SKM-1 (cell line): Measurements from ENCODE around the gene SDR42E1.

Experiments used
- DNase-seq: peaks from one replicate; lab custom pipeline; 2025; ENCODE audit not compliant: unreplicated experiment; lab: John Stamatoyannopoulos, UW

The SDR42E1 gene, protein sequence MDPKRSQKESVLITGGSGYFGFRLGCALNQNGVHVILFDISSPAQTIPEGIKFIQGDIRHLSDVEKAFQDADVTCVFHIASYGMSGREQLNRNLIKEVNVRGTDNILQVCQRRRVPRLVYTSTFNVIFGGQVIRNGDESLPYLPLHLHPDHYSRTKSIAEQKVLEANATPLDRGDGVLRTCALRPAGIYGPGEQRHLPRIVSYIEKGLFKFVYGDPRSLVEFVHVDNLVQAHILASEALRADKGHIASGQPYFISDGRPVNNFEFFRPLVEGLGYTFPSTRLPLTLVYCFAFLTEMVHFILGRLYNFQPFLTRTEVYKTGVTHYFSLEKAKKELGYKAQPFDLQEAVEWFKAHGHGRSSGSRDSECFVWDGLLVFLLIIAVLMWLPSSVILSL

DNA sequence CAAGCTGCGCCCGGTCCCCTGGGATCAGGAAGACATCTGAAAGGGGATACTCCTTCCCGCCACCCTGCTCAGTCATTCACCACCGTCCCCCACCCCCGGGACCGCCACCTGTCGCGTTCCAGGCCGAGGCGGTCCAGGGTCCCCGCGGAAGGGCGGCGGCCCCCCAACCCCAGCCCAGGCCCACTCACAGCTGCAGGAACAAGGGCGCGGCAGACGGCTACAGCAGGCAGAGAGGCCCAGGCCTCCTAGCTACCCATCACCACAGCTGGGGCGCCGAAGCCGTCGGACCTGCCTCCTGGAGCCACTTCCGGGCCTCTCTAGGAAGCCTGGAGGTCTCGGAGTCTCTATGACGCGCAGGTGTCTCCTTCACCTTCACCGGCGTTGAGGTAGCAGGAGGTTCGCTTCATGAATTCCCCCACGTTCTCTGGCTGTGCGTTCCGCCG lies at the start of gene SDR42E1:
SDR42E1 (minus strand) TSS at position 272 of the 443 bp plus-strand sequence. CDS start 10,612 bp downstream, outside the sequence.
- DNase-seq: no peak

- no peak for DNase-seq
These were observed 48.7 kb upstream of the SDR42E1 start for GRCh38 chr16:82059983-82060421.

DNA sequence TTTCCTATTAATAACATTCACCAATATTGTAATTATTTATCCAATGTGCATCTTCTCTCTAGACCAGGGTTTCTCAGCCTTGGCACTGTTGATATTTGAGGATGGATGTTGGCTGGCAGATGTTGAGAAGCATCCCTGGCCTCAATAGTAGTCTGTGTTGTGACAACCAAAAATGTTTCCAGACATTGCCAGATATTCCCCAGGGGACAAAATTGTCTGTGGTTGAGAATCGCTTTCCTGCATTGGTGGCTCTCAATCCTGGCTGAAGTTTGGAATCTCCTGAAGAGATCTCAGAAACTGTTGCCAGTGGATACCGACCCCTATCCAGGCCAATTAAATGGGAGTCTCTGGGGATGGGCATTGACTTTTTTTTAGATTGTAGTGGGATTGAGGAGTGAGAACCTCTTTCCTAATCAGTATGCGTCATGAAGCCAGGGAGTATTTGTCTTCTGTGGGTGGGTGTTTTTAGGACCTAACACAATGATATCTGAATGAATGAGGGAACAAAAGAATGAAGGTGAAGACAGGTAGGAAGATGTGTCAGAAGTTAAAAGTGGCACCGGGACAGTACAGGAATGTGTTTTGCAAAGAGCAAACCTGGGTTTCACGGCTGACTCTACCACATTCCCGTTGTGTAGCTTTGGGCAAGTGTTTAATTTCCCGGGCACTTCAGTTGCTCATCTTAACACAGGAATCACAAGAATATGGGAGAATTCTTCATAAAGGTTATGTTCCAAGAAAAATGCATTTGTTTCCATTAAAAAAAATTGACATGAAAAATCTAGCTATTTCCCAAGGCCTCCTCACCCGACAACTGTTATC lies 48.1 kb upstream of the SDR42E1 start:
- no peak for DNase-seq

GRCh38 chr16:82056550-82056896 lies 45.3 kb upstream of the SDR42E1 start:
- DNase-seq: no peak

GRCh38 chr16:82055728-82056549 lies 44.7 kb upstream of the SDR42E1 start:
- DNase-seq: no peak

DNA sequence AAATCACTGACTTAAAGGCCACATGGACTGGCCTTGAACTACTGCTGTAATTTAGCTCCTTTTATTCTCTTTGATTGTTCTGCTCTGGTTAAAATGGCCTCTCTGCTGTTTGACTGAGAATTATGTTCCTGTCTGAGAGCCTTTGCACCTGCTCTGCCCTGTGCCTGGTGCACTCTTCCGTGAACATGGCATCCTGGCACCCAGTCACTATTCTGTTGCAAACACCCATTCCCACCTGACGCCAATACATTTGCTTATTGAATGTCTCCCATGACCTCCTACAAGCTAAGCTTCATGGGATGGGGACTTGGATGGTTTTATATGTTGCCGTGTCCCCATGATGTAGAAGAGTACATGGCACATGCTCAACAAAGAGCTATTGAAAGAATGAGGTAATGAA lies 43.8 kb upstream of the SDR42E1 start:
- no peak for DNase-seq

DNA sequence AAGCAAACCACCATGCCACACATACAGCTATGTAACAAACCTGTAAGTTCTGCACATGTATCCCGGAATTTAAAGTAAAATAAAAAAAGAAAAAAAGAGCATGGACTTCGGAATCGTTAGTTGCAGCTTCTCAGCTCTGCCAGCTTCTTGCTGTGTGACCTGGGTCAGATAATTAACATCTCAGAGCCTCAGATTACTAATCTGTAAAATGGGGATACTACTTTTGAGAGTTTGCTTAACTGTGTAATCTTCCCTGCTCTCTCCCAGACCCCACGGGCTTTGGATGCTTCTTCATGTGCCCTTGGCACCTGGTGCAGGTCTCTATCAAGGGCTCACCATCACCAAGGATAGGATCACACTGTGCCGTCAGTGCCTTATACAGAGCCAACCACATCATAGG lies 40.4 kb upstream of the SDR42E1 start:
- DNase-seq: no peak

GRCh38 chr16:82050909-82051357 lies 39.7 kb upstream of the SDR42E1 start:
- DNase-seq: no peak

GRCh38 chr16:82050506-82050905 lies 39.2 kb upstream of the SDR42E1 start:
- DNase-seq: no peak

GRCh38 chr16:82049484-82049883 lies 38.2 kb upstream of the SDR42E1 start:
- DNase-seq: no peak

DNA sequence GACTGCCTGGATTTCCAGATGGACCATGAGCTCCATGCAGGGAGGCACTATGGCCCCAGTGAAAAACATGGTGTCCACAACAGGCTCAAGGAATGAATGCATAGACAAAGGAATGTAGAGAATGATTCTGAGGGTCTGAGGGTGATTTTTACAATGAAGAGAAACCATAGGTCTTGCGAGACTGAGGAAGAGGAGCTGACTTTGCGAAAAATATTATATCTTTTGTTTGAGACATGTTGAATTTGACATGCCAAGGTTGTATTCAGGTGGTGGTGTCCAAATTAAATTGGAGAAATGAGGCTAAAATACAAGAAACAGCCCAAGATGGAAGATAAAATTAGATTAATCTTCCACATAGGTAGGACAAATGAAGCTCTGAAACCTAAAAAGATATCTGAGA lies 36.5 kb upstream of the SDR42E1 start:
- no peak for DNase-seq

DNA sequence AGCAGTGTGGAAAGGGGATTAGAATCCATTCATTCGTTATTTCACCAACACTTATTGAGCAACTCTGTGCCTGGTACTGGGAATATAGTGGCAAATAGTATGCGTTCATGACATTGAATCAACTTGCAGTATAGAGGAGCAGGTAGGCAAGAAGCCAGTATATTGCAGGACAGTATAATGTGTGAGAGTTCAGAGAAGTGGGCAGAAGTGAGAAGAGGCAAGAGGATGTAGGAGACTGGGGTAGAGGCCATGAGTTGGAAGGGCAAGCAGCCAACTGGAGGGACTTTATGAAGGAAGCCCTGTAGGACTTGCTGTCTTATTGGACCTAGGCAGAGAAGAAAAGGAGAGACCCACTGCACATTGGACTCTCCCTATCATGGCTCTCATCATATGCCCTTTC lies 36.1 kb upstream of the SDR42E1 start:
- no peak for DNase-seq

GRCh38 chr16:82046941-82047340 lies 35.7 kb upstream of the SDR42E1 start:
- DNase-seq: no peak

DNA sequence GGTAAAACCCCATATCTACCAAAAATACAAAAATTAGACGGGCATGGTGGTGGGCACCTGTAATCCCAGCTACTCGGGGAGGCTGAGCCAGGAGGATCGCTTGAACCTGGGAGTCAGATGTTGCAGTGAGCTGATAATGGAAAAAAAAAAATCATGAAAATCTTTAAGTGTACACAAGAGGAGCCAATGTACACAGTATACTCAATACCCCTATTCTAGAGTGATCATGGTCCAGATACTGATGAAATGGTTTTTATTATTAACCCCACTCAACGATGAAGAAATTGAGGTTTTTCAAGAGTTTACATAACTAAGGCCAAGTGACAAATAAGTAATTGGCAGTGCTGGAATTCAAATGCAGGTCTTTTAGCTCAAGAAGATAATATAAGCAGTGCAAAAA lies 35.3 kb upstream of the SDR42E1 start:
- DNase-seq: no peak

DNA sequence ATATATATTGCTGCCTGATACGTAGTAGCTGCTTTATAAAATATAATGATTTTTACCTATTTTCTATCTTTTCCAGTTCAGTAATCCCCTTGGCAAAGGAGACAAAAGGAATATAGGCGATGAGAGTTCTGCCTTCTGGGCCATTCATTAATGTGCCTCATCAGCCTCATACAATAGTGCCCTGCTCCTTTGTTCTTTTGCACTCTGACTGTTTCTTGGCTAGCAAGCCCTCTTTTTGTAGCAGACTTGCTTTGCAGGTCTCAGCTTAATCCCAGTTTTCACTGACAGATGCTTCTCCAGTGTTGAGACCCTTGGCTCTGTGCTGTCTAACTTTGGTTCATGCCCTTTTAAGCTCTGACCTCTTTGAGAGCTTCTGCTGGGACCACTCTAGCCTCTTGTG lies 34.2 kb upstream of the SDR42E1 start:
- no peak for DNase-seq

DNA sequence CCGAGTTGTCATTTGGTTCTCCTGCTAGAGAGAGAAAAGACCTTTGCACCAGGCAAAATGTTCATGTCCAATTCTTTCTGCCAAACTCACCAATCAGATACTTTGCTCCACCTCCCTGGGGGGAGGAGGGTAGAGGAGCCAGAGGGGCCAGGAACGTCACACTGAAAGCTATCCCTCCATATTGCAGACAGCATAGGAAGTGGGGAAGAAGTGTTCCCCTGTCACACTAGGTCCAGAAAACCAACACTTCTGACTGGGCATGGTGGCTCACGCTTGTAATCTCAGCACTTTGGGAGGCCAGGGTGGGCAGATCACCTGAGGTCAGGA lies 33.3 kb upstream of the SDR42E1 start:
- no peak for DNase-seq

- DNase-seq: no peak
These were observed 32.7 kb upstream of the SDR42E1 start for GRCh38 chr16:82043680-82044584.

GRCh38 chr16:82042846-82043245 lies 31.6 kb upstream of the SDR42E1 start:
- DNase-seq: no peak

- no peak for DNase-seq
These were observed 30.9 kb upstream of the SDR42E1 start for GRCh38 chr16:82042144-82042543.

GRCh38 chr16:82041542-82041941 lies 30.3 kb upstream of the SDR42E1 start:
- no peak for DNase-seq
